Neural crest cell (in vitro differentiated cells): Measurements from ENCODE around the gene ADAT3. TPM values are rescaled to one million over a fixed set of nuclear protein-coding genes. Genes with fewer than 3 reads are reported as not detected.
A peak's percentile ranks its signal among the peaks of the same experiment; 100 is the strongest.
"Not testable (repeated sequence)": the region's sequence is repeated elsewhere in the genome, so short reads cannot be mapped to it uniquely, and the experiment has no call there.

Experiments
- DNase-seq: peaks from one replicate; pipeline ENCODE4 v3.0.0; 2021; ENCODE audit warnings: low read depth, mixed read lengths, low spot score
- H3K27ac Mint-ChIP-seq: one replicate; pipeline ENCODE4 v1.8.0; 2021; ENCODE audit warnings: mild to moderate bottlenecking, mixed read lengths; ENCODE audit not compliant: unreplicated experiment
- H3K27me3 Mint-ChIP-seq: 2 replicates; pipeline ENCODE4 v1.8.0; 2021; ENCODE audit warnings: low read depth, mild to moderate bottlenecking, mixed read lengths
- H3K36me3 Mint-ChIP-seq: 2 replicates; pipeline ENCODE4 v1.8.0; 2021; ENCODE audit warnings: low read depth, mild to moderate bottlenecking, mixed read lengths
- H3K4me1 Mint-ChIP-seq: 2 replicates; pipeline ENCODE4 v1.8.0; 2021; ENCODE audit warnings: mixed read lengths
- H3K4me3 Mint-ChIP-seq: one replicate; pipeline ENCODE4 v1.8.0; 2021; ENCODE audit warnings: mild to moderate bottlenecking, mixed read lengths
- H3K9me3 Mint-ChIP-seq: 2 replicates; pipeline ENCODE4 v1.8.0; 2021; ENCODE audit warnings: mixed read lengths
- CTCF ChIP-seq: fragments of 200-600 bp; sonication (generic); conservative IDR thresholded peaks from 2 replicates; pipeline ENCODE4 v1.5.0; 2021; ENCODE audit warnings: antibody characterized with exemption, mild to moderate bottlenecking
- total RNA-seq: library from RNA; stranded (reverse); gene quantifications from 2 replicates; pipeline ENCODE4 v1.2.1, GENCODE V29; 2021

ADAT3 gene
- total RNA-seq, 1 donor from 2014 or later: 13.7 TPM

- Mint-ChIP-seq H3K27ac (peak overlapping the region; percentile 97), H3K4me1 (peaks cover 24% of the 10 kb centered on the region), H3K36me3 (peaks cover 2% of the 10 kb centered on the region), H3K27me3 (no peaks in the 10 kb centered on the region), H3K4me3 (peak overlapping the region; percentile 94), H3K9me3 (no peaks in the 10 kb centered on the region)
- DNase-seq: peak; percentile 82
- peak; percentile 19 for TF ChIP-seq CTCF
Observed at GRCh38 chr19:1875646-1876495, 29.3 kb upstream of the ADAT3 start.

- peak overlapping the region; percentile 94 for H3K4me3 Mint-ChIP-seq
- H3K9me3 Mint-ChIP-seq, DNase-seq, H3K36me3 Mint-ChIP-seq, H3K27me3 Mint-ChIP-seq: not testable (repeated sequence)
- peaks cover 24% of the 10 kb centered on the region for H3K4me1 Mint-ChIP-seq
- peak overlapping the region; percentile 91 for H3K27ac Mint-ChIP-seq
Observed at GRCh38 chr19:1876496-1877279, 28.5 kb upstream of the ADAT3 start.

- not testable (repeated sequence) for H3K9me3 Mint-ChIP-seq, H3K27ac Mint-ChIP-seq, H3K27me3 Mint-ChIP-seq, H3K4me3 Mint-ChIP-seq, H3K36me3 Mint-ChIP-seq, DNase-seq
- peaks cover 27% of the 10 kb centered on the region for H3K4me1 Mint-ChIP-seq
Observed at GRCh38 chr19:1877280-1877660, 27.9 kb upstream of the ADAT3 start.

- not testable (repeated sequence) for H3K36me3 Mint-ChIP-seq, H3K27ac Mint-ChIP-seq, H3K4me3 Mint-ChIP-seq, H3K27me3 Mint-ChIP-seq, DNase-seq, H3K9me3 Mint-ChIP-seq
- peaks cover 40% of the 10 kb centered on the region for H3K4me1 Mint-ChIP-seq
Observed at GRCh38 chr19:1878583-1878982, 26.6 kb upstream of the ADAT3 start.

GRCh38 chr19:1879982-1880381 is 25.2 kb upstream of the ADAT3 start:
- H3K27ac Mint-ChIP-seq, DNase-seq, H3K36me3 Mint-ChIP-seq, H3K27me3 Mint-ChIP-seq, H3K9me3 Mint-ChIP-seq: not testable (repeated sequence)
- Mint-ChIP-seq H3K4me3 (peak overlapping the region; percentile 19), H3K4me1 (peaks cover 39% of the 10 kb centered on the region)

- no peak for TF ChIP-seq CTCF
- no peak overlapping the region for H3K4me3 Mint-ChIP-seq
- H3K27me3 Mint-ChIP-seq: no peaks in the 10 kb centered on the region
- no peak overlapping the region for H3K27ac Mint-ChIP-seq
- H3K4me1 Mint-ChIP-seq: peaks cover 33% of the 10 kb centered on the region
- H3K9me3 Mint-ChIP-seq: no peaks in the 10 kb centered on the region
- H3K36me3 Mint-ChIP-seq: peaks cover 2% of the 10 kb centered on the region
- no peak for DNase-seq
Observed at GRCh38 chr19:1880611-1881392, 24.4 kb upstream of the ADAT3 start.

- DNase-seq, H3K27ac Mint-ChIP-seq, H3K4me3 Mint-ChIP-seq, H3K9me3 Mint-ChIP-seq, H3K36me3 Mint-ChIP-seq, H3K27me3 Mint-ChIP-seq: not testable (repeated sequence)
- peaks cover 28% of the 10 kb centered on the region for H3K4me1 Mint-ChIP-seq
Observed at GRCh38 chr19:1881393-1882088, 23.7 kb upstream of the ADAT3 start.
